Stimulated activated naive CD8-positive, alpha-beta T cell treated with anti-CD3 and anti-CD28 coated beads, Interleukin-15, Interleukin-2, amounts not matched to agents 100 ng/mL and 50 ng/mL, for 24 hours (primary cell): Measurements from ENCODE around the gene ERGIC3.
A peak's percentile ranks its signal among the peaks of the same experiment; 100 is the strongest.

ENCODE experiments used
- H3K27ac Mint-ChIP-seq: one replicate; pipeline ENCODE4 v1.8.0; 2021; ENCODE audit warnings: mild to moderate bottlenecking, mixed read lengths
- H3K27me3 Mint-ChIP-seq: one replicate; pipeline ENCODE4 v1.8.0; 2021; ENCODE audit warnings: mixed read lengths
- H3K36me3 Mint-ChIP-seq: one replicate; pipeline ENCODE4 v1.8.0; 2021; ENCODE audit warnings: low read depth, mixed read lengths
- H3K4me1 Mint-ChIP-seq: one replicate; pipeline ENCODE4 v1.8.0; 2021; ENCODE audit warnings: low read depth, mixed read lengths
- H3K4me3 Mint-ChIP-seq: one replicate; pipeline ENCODE4 v1.8.0; 2021; ENCODE audit warnings: mild to moderate bottlenecking, mixed read lengths
- H3K9me3 Mint-ChIP-seq: one replicate; pipeline ENCODE4 v1.8.0; 2021; ENCODE audit warnings: mixed read lengths

ERGIC3 gene

DNA sequence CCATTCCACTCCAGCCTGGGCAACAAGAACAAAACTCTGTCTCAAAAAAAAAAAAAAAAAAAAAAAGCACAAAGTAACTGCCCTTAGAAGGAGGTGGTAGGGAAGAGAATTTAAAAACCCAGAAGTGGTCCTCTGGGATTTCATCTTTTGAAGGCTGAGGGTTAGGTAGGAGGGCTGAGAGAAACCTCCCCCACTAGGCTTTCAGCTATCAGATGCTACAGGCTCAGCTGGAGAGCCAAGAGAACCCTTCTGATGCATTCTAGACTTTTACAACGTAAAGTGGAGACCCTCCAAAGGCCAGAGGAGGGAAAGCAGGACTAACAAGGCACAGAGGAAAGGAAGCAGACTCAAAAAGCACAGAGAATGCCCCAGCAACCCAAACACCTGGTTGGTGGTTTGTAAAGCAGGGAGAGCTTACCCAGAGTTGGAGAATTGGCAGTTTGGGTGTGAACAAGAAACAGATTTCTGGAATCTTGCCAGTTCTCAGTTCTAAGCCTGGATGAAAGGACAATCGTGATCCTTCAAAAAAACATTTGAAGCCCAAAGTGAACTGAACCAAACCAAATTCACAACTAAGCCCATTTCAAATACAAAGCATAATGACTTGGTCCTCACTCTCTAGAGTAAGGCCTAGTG lies 50.6 kb downstream of the ERGIC3 start:
- Mint-ChIP-seq H3K4me3 (no peak overlapping the region), H3K27ac (no peak overlapping the region), H3K9me3 (no peaks in the 10 kb centered on the region), H3K36me3 (no peaks in the 10 kb centered on the region), H3K27me3 (no peaks in the 10 kb centered on the region), H3K4me1 (no peaks in the 10 kb centered on the region)

DNA sequence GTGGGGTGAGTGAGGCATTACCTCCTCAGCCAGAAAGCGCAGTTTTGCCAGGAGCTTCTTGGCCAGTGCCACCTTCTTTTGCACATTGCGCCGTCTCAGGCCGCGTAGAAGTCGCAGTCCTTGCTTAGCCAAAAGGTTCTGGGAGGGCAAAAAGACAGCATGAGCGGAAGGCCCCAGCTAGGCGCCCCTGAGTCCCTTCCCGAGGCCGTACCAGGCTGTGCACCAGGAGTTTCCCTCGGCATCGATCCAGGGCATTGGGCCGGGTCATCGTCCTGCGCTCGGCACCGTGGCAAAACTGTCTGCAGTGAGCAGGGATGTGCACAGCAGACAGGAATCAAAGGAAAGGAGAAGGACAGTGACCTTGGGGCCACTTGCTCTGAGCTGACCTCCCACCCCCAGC lies 53.6 kb downstream of the ERGIC3 start:
- no peaks in the 10 kb centered on the region for H3K36me3 Mint-ChIP-seq
- H3K4me3 Mint-ChIP-seq = no peak overlapping the region
- no peaks in the 10 kb centered on the region for H3K9me3 Mint-ChIP-seq
- H3K4me1 Mint-ChIP-seq = no peaks in the 10 kb centered on the region
- no peak overlapping the region for H3K27ac Mint-ChIP-seq
- H3K27me3 Mint-ChIP-seq = peaks cover 14% of the 10 kb centered on the region

DNA sequence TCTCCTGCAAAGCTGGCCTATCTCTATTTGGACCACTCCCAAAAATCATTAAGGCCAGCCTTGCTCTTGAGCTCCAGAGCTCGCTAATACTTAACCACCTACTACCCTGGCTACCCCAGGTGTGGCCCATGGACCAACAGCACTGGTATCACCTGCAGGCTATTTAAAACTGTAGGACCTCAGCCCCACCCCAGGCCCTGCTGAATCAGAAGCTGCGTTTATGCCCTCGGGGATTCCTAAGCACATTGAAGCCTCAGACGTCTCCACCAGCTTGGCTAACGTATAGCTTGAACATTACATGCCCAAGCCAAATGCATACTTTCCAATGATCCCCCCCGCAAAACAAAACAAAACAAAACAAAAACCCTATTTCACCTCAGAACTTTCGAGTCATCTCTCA lies 54.0 kb downstream of the ERGIC3 start:
- Mint-ChIP-seq H3K4me3 (no peak overlapping the region), H3K27me3 (peaks cover 18% of the 10 kb centered on the region), H3K27ac (no peak overlapping the region), H3K9me3 (no peaks in the 10 kb centered on the region), H3K36me3 (no peaks in the 10 kb centered on the region), H3K4me1 (peaks cover 3% of the 10 kb centered on the region)

DNA sequence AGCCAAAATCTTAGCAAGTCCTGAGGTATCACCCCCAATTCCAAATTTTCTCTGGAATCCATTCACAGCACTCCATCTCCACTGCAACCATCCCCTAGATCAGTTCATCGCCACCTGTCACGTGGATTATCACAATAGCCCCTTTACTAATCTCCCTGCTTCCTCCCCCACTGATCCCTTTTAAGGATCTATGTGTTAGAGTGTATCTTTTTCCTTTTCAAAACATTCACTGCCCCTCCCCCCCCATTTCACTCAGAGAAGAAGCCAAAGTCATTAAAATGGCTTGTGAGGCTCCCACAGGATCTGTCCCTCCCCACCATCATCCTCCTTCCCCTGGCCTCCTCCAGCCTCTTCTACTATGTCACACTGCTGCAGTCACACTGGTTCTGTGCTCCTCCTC lies 55.3 kb downstream of the ERGIC3 start:
- Mint-ChIP-seq H3K27me3 (peaks cover 25% of the 10 kb centered on the region), H3K4me3 (no peak overlapping the region), H3K27ac (no peak overlapping the region), H3K9me3 (no peaks in the 10 kb centered on the region), H3K4me1 (peaks cover 10% of the 10 kb centered on the region), H3K36me3 (no peaks in the 10 kb centered on the region)

DNA sequence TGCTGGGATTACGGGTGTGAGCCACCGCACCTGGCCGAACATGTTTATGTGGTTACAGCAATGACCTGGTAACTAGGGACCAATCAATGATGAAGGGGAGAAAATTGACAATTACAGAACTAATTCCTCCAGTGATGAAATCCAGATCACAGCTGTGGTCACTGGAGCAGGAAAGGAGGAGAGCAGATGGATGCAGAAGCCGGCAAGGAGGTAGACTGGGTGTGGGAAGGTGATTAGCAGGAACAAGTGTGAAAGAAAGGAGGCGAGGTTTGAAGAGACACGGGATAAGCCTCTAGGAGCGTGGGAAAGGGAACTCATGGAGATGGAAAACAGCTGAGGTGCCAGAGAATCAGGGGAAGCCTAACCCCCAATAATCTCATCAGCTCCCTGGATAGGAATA lies 56.6 kb downstream of the ERGIC3 start:
- H3K4me1 Mint-ChIP-seq = peaks cover 10% of the 10 kb centered on the region
- H3K27me3 Mint-ChIP-seq = peaks cover 32% of the 10 kb centered on the region
- H3K36me3 Mint-ChIP-seq = no peaks in the 10 kb centered on the region
- no peaks in the 10 kb centered on the region for H3K9me3 Mint-ChIP-seq
- no peak overlapping the region for H3K4me3 Mint-ChIP-seq
- H3K27ac Mint-ChIP-seq = no peak overlapping the region

DNA sequence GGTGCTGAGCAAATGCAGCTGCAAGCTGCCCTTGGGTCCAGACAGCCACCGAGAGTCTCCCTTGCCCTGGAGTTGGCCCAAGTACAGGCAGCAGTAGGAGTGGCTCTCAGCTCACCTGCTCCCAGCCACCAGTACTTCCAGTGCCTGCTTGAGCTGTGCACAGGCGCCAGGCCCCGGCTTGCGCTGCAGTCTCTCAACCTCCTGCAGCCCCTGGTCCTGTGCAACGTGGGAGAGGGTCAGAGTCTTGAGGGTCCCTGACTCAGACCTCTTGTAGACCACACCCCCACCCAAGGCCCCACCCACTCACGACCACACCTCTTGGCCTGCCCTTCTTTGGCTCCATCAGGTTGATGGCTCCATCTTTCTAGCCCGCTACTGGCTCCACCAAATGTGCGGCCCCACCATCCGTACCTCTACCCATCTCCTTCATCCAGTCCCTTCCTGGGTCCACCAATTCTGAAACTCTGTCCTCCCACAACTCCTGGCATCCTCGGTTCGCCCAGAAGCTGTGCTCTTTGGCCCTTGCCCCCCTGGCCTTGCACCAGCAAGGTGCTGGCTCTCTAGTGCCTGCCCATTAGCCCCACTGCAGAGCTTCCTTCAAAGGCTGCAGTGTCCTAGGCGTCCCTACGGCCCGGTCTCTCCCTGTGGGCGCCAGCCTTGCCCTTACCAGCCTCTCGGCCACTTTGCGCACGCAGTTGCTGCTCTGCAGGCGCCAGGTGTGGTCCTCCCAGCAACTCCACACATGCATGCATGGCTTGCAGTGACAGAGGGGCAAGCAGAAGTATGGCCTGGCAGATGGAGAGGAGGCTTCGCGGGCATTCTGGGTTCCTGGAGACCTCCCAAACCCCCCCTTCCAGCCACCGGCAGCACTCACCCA lies 57.3 kb downstream of the ERGIC3 start:
- Mint-ChIP-seq H3K27ac (no peak overlapping the region), H3K27me3 (peaks cover 33% of the 10 kb centered on the region), H3K9me3 (no peaks in the 10 kb centered on the region), H3K4me3 (no peak overlapping the region), H3K4me1 (peaks cover 10% of the 10 kb centered on the region), H3K36me3 (no peaks in the 10 kb centered on the region)

DNA sequence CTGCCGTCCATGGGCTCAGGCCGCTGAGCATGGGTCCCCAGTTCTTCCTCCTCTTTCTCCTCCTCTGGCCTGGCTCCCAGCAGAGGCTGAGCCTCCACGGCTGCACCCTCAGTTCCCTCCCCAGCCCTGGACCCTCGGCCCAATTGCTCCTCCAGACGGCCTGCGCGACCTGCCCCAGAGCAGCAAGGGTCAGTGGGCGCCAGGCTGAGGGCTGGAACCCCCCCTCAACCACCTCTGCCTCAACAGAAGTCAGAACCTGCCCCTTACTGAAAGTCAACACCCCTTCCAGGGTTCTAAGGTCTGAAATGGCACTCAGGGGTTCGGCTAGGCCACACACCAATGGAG lies 57.9 kb downstream of the ERGIC3 start:
- Mint-ChIP-seq H3K27ac (no peak overlapping the region), H3K9me3 (no peaks in the 10 kb centered on the region), H3K36me3 (no peaks in the 10 kb centered on the region), H3K4me1 (peaks cover 10% of the 10 kb centered on the region), H3K27me3 (peaks cover 33% of the 10 kb centered on the region), H3K4me3 (no peak overlapping the region)

DNA sequence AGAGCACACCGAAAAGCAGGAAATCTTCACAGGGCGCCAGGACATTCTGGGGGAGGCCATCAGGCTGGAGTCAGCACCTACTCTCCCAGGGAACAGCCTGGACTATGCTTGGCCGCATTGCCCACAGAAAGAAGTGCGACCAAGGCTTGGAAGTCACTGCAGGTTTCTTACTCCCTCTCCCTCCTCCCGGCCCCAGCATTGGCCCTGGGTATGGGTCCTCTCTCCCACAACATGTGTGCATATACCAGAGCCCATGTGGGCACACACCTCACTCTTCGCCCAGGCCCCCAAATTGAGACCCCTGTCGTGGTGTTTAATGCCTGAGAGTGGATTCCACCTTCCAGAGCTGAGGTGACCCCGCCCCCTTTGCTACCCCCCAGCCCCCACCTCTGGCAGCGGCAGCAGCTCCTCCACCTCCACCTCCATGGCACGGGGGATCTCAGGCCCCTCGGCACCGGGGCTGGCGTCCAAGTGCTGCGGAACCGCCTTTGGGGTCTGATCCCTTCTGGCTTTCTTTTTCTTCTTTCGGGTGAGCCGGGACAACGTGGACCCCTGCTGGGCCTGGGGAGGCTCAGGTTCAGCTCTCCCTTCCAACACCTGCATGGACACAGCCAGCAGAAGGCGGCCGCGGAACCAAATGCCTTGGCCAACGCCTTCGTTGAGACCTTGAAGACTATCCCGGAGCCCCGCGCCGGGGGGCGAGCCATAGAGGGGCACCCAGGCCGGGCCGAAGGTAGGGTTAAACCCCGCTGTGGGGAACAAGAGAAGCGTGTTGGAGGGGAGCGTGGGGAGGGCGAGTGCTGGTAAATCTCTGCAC lies 58.5 kb downstream of the ERGIC3 start:
- no peak overlapping the region for H3K27ac Mint-ChIP-seq
- H3K36me3 Mint-ChIP-seq = no peaks in the 10 kb centered on the region
- peaks cover 10% of the 10 kb centered on the region for H3K4me1 Mint-ChIP-seq
- H3K27me3 Mint-ChIP-seq = peaks cover 33% of the 10 kb centered on the region
- H3K4me3 Mint-ChIP-seq = peak overlapping the region; percentile 76
- no peaks in the 10 kb centered on the region for H3K9me3 Mint-ChIP-seq

DNA sequence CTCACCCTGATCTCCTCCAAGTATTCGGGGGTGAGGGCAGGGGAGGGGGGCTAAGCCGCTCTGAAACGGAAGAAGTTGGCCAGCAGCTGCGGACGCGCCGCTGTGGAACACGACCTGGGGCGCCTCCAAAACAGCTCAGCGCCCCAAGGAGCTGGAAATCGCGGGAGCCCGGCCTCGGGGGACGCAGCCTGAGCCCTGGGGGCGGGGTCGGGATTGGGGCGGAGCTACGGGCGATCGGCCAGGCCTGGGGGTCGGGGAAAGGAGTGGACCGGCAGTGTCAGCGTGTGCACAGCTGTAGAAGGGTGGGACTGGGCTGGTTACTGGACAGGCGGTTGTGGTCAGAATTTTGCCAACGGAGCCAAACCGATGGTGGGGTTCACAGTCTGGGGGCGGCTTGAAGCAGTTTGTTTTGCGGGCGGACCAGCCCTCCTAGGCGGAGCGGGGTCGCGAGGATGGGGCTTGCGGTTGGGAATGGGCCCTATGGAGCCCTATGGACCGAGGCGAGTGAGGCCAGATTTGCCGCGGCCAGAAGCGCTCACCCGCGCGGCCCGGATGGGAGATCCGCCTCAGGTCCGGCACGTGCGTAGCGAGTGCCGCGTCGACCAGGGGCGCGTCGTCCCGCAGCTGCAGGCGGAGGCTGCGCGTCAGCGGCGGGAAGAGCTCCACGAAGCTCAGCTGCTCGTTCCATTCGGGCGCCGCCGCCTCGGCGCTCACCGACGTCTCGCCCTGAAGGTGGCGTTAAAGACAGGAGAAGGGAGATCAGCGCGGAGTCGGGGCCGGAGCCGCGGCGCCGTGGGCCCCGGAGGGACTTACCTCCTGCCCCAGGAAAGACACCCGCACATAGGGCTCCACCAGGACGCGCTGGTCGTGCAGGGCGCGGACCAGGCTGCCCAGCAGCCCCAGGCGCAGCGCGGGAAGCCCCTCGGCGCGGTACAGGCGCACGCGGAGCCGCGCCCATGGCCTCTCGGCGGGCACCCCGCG lies 59.4 kb downstream of the ERGIC3 start:
- no peak overlapping the region for H3K27ac Mint-ChIP-seq
- peaks cover 10% of the 10 kb centered on the region for H3K4me1 Mint-ChIP-seq
- peaks cover 33% of the 10 kb centered on the region for H3K27me3 Mint-ChIP-seq
- H3K9me3 Mint-ChIP-seq = no peaks in the 10 kb centered on the region
- peak overlapping the region; percentile 76 for H3K4me3 Mint-ChIP-seq
- H3K36me3 Mint-ChIP-seq = no peaks in the 10 kb centered on the region

DNA sequence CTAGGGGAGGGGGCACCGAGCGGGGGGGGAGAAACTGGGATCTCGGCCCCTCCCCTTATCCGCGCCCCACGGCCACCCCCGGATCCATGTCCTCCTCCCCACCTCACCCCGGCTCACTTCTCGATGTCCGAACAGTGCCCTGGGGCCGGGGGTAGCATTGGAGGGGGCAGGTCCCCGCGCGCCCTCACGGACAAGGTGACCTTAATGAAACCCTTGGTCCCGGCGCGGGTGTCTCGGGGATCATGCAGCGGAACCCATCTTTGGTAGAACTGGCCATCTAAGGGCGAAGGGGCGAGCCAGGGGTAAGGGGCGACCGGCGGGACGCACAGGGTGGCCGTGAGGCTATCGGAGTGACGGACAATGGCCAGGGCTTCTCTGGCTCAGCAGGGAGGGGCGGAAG lies 60.1 kb downstream of the ERGIC3 start:
- no peak overlapping the region for H3K27ac Mint-ChIP-seq
- H3K36me3 Mint-ChIP-seq = no peaks in the 10 kb centered on the region
- no peaks in the 10 kb centered on the region for H3K9me3 Mint-ChIP-seq
- H3K4me1 Mint-ChIP-seq = peaks cover 10% of the 10 kb centered on the region
- H3K27me3 Mint-ChIP-seq = peaks cover 33% of the 10 kb centered on the region
- H3K4me3 Mint-ChIP-seq = no peak overlapping the region

DNA sequence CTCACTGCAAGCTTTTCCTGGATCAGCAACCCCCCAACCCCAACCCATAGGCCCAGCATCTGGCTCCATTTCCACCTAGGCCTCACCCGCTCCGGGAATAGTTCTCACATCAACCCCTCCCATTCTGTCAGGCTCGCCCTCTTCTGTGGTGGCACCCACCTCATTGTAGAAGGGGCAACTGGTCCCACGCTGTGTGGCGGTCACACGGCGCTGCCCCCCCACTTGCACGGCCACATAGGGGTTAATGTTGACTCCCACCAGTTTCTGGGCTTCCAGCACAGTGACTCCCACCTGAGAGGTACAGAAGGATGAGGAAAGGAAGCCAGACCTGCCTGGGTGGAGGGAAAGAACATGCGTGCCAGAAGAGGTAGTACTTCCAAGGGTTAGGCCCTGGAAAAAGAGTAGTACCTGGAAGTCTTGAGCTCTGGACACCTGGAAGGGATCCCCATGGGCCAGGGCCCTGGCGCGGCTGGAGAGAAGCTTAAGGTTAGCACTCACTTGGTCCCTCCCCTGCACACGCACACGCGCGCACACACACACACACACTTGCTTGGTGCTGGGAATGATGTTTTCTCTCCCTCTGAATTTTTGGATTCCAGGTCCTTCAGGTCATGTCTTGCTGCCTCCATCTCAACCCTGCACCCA lies 61.1 kb downstream of the ERGIC3 start:
- no peak overlapping the region for H3K27ac Mint-ChIP-seq
- H3K9me3 Mint-ChIP-seq = no peaks in the 10 kb centered on the region
- H3K27me3 Mint-ChIP-seq = peaks cover 31% of the 10 kb centered on the region
- no peak overlapping the region for H3K4me3 Mint-ChIP-seq
- H3K4me1 Mint-ChIP-seq = peaks cover 10% of the 10 kb centered on the region
- no peaks in the 10 kb centered on the region for H3K36me3 Mint-ChIP-seq

DNA sequence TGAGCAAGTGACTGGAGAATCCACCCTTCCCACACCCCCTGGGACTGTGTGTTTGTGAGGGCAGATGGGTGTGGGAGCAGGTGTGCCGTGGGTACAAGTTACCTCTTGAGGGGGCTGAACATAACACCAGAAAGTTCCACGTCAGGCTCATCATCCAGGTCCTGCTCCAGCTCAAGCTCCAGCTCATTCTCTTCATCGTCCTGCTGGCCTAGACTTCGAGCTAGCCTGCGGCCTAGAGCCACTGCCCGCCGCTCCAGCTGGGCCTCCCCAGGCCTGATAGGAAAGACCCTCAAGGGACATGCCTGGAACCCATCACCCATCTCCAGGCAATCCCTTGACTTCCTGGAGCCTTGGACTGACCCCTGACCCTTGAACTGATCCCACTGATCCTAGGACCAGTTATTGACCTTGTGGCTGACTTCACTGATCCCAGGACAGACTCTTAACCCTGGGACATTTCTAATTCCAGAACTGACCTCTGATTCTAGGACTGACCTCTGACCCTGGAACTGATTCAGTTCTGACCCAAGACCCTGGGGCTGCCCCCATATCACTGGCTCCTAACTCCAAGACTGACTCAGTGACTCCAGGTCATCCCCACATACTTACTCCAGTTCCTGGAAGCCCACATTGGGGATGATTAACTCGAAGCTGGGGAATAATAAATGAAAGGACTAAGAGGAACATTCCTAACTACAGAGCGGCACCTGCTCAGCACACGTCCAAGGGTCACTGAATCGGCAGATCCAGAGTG lies 62.0 kb downstream of the ERGIC3 start:
- H3K4me3 Mint-ChIP-seq = no peak overlapping the region
- peaks cover 10% of the 10 kb centered on the region for H3K4me1 Mint-ChIP-seq
- H3K9me3 Mint-ChIP-seq = no peaks in the 10 kb centered on the region
- H3K36me3 Mint-ChIP-seq = no peaks in the 10 kb centered on the region
- H3K27ac Mint-ChIP-seq = no peak overlapping the region
- peaks cover 26% of the 10 kb centered on the region for H3K27me3 Mint-ChIP-seq

DNA sequence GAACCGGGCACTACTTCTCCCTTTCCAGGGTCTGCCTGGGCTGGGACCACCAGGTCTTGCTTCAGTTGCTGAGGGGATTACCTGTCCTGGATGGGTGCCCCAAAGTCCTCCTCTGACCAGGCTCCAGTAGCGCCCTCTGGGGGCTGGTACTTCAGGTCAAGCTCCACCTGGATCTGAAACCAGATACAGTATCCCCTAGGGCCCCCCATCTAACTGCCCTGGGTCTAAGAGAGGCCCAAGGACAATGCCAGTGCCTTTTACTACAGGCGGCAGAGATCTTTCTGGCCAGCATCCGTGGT lies 62.5 kb downstream of the ERGIC3 start:
- Mint-ChIP-seq H3K27ac (no peak overlapping the region), H3K4me3 (no peak overlapping the region), H3K27me3 (peaks cover 26% of the 10 kb centered on the region), H3K4me1 (peaks cover 10% of the 10 kb centered on the region), H3K9me3 (no peaks in the 10 kb centered on the region), H3K36me3 (no peaks in the 10 kb centered on the region)
